Panc1 (cell line): ENCODE measurements around the gene FEM1B. TPM values are rescaled to one million over a fixed set of nuclear protein-coding genes. Genes with fewer than 3 reads are reported as not detected.
A peak's percentile ranks its signal among the peaks of the same experiment; 100 is the strongest.

ENCODE experiments used
- ATAC-seq: fragments of 200-7000 bp; cut with Tn5 transposase; 2 replicates; pipeline ENCODE4 v1.9.1; 2020; ENCODE audit warnings: mild to moderate bottlenecking, moderate library complexity
- BruUV-seq: library from RNA; stranded (reverse); fragments of 400-500 nt; replicated peaks from 2 replicates; lab custom pipeline; 2021; lab: Mats Ljungman, UMichigan
- CTCF ChIA-PET: fragments of 300-600 bp; sonication (Branson Sonifier 250); formaldehyde crosslinking; loops from one replicate; lab custom pipeline; 2022; ENCODE audit warnings: antibody characterized with exemption; lab: Charles Lee
- POLR2A ChIA-PET: fragments of 300-600 bp; sonication (Branson Sonifier 250); formaldehyde crosslinking; loops from one replicate; lab custom pipeline; 2022; ENCODE audit warnings: antibody characterized with exemption; lab: Charles Lee
- DNase-seq: peaks from one replicate; pipeline ENCODE4 v3.0.0-alpha.2; 2010; ENCODE audit warnings: low read depth, low spot score
- H3K27ac ChIP-seq: 2 replicates; pipeline ENCODE4 v1.5.1; 2011; ENCODE audit warnings: mild to moderate bottlenecking, low read length, inconsistent platforms
- H3K27me3 ChIP-seq: fragments of 200-500 bp; sonication (Bioruptor generic); 2 replicates; pipeline ENCODE4 v1.6.0; 2014; ENCODE audit warnings: low read length, inconsistent platforms; ENCODE audit not compliant: control insufficient read depth, insufficient read depth
- H3K36me3 ChIP-seq: fragments of 200-500 bp; sonication (Bioruptor generic); 2 replicates; pipeline ENCODE4 v1.5.1; 2014; ENCODE audit warnings: inconsistent platforms, mild to moderate bottlenecking, low read length, moderate library complexity; ENCODE audit not compliant: control insufficient read depth, insufficient read depth
- H3K4me1 ChIP-seq: 2 replicates; pipeline ENCODE4 v1.5.1; 2011; ENCODE audit warnings: inconsistent platforms, mild to moderate bottlenecking, low read length, moderate library complexity; ENCODE audit not compliant: control insufficient read depth, insufficient read depth
- H3K4me3 ChIP-seq, 2 experiments: 2 replicates each; pipeline ENCODE4 v1.5.1; 2011 to 2012; ENCODE audit warnings: low read depth in 2 of 2, low read length in 2 of 2, mild to moderate bottlenecking in 2 of 2, inconsistent platforms in 1 of 2, moderate library complexity in 1 of 2
- H3K9me3 ChIP-seq: fragments of 200-500 bp; sonication (Bioruptor generic); 2 replicates; pipeline ENCODE4 v1.5.1; 2014; ENCODE audit warnings: low read depth, mild to moderate bottlenecking, inconsistent platforms, low read length, moderate library complexity; ENCODE audit not compliant: control insufficient read depth, insufficient read depth
- CTCF ChIP-seq: fragments of 450-650 bp; IDR thresholded peaks from 2 replicates; pipeline ENCODE4 v1.5.1; 2017; ENCODE audit warnings: mild to moderate bottlenecking
- POLR2AphosphoS5 ChIP-seq: IDR thresholded peaks from 2 replicates; pipeline ENCODE4 v1.6.1; 2012; ENCODE audit warnings: mild to moderate bottlenecking, low read depth, low read length, moderate library complexity
- REST ChIP-seq, 2 experiments: IDR thresholded peaks; 2 replicates each; pipeline ENCODE4 v1.6.1; 2011 to 2012; ENCODE audit warnings: low read depth in 2 of 2, control low read depth in 1 of 2, low read length in 1 of 2, mild to moderate bottlenecking in 1 of 2, moderate library complexity in 1 of 2; ENCODE audit not compliant: insufficient read depth in 1 of 2
- SIN3A ChIP-seq: IDR thresholded peaks from 2 replicates; pipeline ENCODE4 v1.6.1; 2012; ENCODE audit warnings: low read depth, mild to moderate bottlenecking, low read length, moderate library complexity, borderline replicate concordance; ENCODE audit not compliant: insufficient read depth
- TCF7L2 ChIP-seq: IDR thresholded peaks from 2 replicates; pipeline ENCODE4 v1.6.1; 2011; ENCODE audit warnings: mild to moderate bottlenecking, low read depth, low read length, inconsistent platforms
- in situ Hi-C: cut with HindIII; loops from 2 replicates; pipeline ENCODE4 v1.10.0; 2016; ENCODE audit warnings: low sequenced_read_pairs, low pct_unique_long_range_greater_than_20kb
- intact Hi-C: fragments of 100-400 bp; cut with micrococcal nuclease; formaldehyde crosslinking; loops from one replicate; pipeline ENCODE4 v1.10.0; 2022; ENCODE audit not compliant: unreplicated experiment
- total RNA-seq: library from RNA; stranded (reverse); gene quantifications from one replicate; pipeline ENCODE4 v1.2.1, GENCODE V29; 2021; ENCODE audit not compliant: unreplicated experiment

The FEM1B gene
- total RNA-seq, 1 experiment from 2014 or later: 34.8 TPM

GRCh38 chr15:68230157-68231100 lies 47.1 kb upstream of the FEM1B start:
- ATAC-seq (peak; percentile 50), DNase-seq (no peak)
- TF ChIP-seq POLR2AphosphoS5 (no peak), TCF7L2 (no peak), REST (IDR thresholded peaks at IDR 0.05; ENCODE audit: insufficient read depth in 1 of 2, low read depth in 2 of 2, low read length in 1 of 2) (no peak), CTCF (no peak), SIN3A (no peak)
- Histone ChIP-seq H3K27ac (peak overlapping the region; percentile 77), H3K4me1 (peaks cover 16% of the 10 kb centered on the region), H3K27me3 (no peaks in the 10 kb centered on the region), H3K4me3 (peak overlapping the region; percentile 83 to 89), H3K36me3 (no peaks in the 10 kb centered on the region), H3K9me3 (no peaks in the 10 kb centered on the region)
- BruUV-seq: TSS peak; percentile 94
- ChIA-PET POLR2A (no interaction called here), CTCF (no interaction called here)
- in situ Hi-C loops (no loop called here), intact Hi-C loops (no loop called here)

GRCh38 chr15:68231102-68231818 lies 46.3 kb upstream of the FEM1B start:
- H3K9me3 ChIP-seq: no peaks in the 10 kb centered on the region
- ATAC-seq (no peak), DNase-seq (no peak)
- in situ Hi-C loops: no loop called here
- TF ChIP-seq SIN3A (no peak), TCF7L2 (no peak), REST (IDR thresholded peaks at IDR 0.05; ENCODE audit: insufficient read depth in 1 of 2, low read depth in 2 of 2, low read length in 1 of 2) (no peak), CTCF (no peak), POLR2AphosphoS5 (no peak)
- no TSS peak for BruUV-seq
- no peak overlapping the region for H3K4me3 ChIP-seq
- H3K4me1 ChIP-seq: peaks cover 16% of the 10 kb centered on the region
- ChIA-PET POLR2A (no interaction called here), CTCF (interaction anchor here (0.6 to 1.3 kb wide), 2 partner anchors 36 to 75 kb away, joined by 6 read pairs; no protein-coding TSS in a partner anchor)
- H3K27ac ChIP-seq: no peak overlapping the region
- H3K27me3 ChIP-seq: no peaks in the 10 kb centered on the region
- H3K36me3 ChIP-seq: no peaks in the 10 kb centered on the region
- intact Hi-C loops: no loop called here
